ENCODE data around the gene RBBP8.

RBBP8 gene

DNA sequence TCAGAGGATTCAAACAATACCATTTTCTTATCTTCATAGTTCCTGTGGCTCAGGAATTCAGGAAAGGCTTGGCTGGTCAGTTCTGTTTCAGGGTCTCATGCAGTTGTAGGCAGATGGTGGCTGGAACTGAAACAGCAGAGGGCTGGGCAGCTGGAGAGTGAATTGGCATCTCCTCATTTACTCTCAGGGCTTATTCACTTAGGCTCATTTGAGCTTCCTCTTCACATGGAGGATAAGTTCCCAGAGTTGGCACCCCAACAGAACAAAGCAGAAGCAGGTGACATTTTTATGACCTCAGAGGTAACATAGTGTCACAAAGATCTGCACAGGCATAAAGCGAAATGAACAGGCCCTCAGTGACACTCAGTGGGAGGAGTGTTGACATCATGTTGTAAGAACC, 66.1 kb downstream of the RBBP8 start:
- no peak for DNase-seq (ENCODE audit: low read depth)

DNA sequence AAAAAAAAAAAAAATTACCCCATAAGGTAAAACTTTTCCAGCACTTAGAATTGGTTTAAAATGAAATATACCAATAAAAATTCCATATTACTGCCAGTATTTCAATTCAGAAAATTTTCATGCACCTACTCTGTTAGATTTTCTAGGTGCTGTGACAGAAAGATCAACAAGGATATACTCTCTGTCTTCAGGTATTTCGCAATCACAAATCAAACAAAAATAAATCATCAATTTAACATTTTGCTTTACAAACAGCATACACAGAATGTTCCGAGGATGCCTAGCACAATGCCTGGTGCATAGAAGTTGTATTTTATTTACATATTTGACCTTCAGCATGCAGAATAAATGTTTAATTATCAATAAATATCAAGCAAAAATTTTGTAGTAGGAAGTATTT, 66.5 kb downstream of the RBBP8 start:
- DNase-seq (ENCODE audit: low read depth), result no peak

DNA sequence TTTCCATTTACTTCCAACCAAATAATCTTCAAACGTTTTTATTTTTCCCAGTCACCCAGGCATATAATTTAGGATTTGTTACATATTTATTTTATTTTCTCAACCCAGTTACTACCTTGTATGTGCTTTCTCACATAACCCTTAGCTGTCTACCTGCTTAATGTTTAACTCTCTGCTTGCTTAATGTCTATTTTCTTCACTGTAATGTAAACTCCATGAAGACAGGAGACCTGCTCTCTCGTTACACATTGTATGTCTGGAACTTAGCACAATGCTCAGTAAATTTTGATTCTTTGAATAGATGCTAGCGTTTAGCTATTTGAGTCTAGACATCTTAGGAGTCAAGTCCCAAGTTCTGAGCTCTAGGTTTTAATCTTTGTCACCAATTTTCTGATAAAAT, 70.2 kb downstream of the RBBP8 start:
- DNase-seq (ENCODE audit: low read depth), result no peak

DNA sequence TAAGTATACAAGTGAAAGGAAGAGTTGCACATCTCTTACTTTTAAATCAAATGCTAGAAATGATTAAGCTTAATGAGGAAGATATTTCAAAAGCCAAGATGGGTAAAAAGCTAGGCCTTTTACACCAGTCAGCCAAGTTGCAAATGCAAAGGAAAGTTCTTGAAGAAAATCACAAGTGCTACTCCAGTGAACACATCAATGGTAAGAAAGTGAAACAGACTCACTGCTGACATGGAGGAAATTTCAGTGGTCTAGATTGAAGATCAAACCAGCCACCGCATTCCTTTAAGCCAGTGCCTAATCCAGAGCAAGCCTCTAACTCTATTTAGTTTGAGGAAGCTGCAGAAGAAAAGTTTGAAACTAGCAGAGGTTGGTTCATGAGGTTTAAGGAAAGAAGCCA, 79.1 kb downstream of the RBBP8 start:
- no peak for DNase-seq (ENCODE audit: low read depth)

DNA sequence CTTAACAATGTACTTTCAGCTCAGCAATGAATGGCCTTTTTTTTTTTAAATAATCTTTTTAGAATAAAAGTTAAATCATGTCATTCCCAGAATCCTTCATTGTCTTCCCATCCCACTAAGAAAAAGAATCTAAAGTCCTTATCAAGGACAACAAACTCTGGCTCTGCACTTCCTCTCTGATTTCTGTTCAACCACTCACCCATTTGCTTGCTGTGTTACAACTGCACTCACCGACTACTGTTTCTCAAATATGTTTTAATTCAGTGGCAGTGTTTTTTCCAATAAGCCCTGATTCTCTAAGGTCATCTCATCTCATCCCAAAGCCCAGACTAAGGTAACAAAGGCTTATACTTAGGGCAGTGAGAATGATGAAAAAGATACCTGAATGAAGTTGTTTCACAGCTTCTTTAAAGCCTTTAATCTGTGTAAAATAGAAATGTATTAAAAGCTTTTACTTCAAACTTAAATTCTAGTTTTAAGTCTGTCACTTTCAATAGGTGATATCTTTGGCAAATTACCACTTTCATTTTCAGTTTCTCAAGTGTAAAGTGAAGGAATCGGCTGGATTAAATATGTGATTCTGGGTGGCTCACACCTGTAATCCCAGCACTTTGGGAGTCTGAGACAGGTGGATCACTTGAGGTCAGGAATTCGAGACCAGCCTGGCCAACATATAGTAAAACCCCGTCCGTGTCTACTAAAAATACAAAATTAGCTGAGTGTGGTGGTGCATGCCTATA, 87.6 kb downstream of the RBBP8 start:
- DNase-seq (ENCODE audit: low read depth), result no peak

DNA sequence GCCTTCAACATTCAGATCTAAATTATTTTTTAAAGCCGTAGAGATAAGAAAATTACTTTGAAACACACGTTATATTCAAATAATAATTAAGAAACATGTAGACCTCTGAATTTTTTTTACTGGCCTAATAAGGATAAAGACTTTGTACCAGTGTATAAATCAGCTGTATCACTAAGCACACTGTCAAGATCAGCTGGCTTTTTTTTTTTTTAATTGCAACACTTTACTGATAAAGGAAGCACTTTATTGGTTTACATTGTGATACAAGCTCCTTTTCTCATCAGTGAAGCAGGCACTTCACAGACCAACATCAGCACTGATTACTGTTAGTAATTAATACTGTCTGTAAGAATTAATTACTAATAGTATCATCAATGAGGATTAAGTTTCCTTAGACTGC, 88.5 kb downstream of the RBBP8 start:
- DNase-seq (ENCODE audit: low read depth), result no peak

DNA sequence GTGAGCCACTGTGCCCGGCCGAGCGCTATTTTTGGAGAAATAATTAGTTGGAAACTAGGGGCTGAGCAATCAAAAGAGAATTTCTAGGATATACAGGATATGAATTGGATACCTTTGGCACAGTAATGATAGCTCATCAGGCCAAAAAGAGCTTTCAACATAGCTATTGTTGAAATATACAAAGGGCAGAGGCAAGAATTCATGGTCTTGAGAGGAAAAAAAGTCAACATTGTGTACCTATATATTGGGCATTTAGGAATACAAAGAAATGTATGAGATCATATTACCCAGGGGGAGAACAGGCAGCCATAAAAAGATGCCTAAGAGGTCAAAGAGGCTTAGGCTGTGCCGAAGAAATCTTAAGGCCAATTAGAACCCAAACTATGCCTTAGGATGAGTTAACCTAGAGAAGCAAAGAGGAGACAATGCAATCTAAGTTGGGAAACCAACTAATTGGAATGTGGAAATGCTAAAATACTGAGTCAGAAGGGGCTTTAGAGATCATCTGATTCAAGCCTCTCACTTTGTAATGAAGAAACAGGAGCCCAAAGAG, 99.0 kb downstream of the RBBP8 start:
- peak; percentile 94 for DNase-seq (ENCODE audit: low read depth)

DNA sequence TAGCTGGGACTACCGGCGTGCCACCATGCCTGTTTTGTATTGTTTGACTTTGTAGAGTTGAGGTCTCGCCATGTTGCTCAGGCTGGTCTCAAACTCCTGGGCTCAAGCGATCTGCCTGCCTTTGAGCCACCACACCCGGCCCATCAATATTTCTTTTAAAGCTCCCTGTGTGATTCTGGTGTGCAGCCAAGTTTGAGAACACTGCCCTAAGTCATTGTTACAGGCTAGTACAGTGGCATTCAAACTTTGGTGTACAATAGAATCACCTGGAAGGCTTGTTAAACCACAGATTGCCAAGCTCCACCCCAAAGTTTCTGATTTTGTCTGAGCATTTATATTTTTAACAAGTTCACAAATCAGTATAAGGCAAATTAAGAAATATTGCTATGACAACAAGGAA, 99.9 kb downstream of the RBBP8 start:
- no peak for DNase-seq (ENCODE audit: low read depth)

DNA sequence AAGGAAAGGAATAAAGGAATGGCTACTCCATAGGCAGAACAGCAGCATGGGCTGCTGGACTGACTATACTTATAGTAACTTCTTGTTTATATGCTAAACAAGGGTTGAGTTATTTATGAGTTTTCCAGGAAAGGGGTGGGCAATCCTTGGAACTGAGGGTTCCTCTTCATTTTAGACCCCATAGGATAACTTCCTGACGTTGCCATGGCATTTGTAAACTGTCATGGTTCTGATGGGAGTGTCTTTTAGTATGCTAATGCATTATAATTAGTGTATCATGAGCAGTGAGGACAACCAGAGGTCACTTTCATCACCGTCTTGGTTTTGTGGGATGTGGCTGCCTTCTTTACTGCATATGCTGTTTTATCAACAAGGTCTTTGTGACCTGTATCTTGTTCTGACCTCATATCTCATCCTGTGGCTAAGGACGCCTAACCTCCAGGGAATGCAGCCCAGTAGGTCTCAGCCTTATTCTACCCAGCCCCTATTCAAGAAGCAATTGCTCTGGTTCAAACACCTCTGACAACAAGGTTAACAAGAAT, 103.6 kb downstream of the RBBP8 start:
- no peak for DNase-seq (ENCODE audit: low read depth)

DNA sequence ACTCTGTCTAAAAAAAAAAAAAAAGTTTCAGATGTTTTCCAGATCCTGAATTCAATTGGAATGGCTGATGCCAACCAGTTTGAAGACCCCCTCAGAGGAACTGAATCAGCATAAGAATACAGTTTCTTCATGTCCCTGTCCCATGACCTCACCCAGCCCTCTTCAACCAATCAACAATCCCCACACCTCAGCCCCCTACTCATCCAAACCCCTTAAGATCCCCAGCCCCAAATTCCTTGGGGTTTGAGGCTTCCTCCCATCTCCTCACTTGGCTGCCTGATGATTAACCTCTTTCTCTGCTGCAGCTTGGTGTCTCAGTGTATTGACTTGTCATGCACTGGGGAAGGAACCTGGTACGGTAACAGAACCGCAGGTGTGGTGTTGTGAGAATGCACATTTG, 104.5 kb downstream of the RBBP8 start:
- no peak for DNase-seq (ENCODE audit: low read depth)

DNA sequence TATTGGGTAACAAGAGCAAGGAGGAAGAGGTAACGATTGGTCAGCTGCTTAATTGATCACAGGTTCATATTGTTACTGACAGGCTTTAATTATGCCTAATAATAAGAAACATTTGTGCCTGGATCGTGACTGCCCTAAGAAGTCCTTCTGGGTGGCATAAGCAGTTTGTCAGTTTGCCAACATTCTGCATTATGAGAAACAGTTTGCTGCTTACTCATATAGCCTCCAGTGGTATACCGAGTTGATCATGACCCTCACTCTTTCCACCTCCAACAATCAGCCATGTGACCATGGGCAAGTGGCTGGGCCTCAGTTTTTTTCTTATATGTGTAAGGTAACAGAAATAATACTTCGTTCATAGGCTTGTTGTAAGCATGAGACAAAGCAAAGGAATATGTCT, 105.6 kb downstream of the RBBP8 start:
- DNase-seq (ENCODE audit: low read depth), result peak; percentile 66

DNA sequence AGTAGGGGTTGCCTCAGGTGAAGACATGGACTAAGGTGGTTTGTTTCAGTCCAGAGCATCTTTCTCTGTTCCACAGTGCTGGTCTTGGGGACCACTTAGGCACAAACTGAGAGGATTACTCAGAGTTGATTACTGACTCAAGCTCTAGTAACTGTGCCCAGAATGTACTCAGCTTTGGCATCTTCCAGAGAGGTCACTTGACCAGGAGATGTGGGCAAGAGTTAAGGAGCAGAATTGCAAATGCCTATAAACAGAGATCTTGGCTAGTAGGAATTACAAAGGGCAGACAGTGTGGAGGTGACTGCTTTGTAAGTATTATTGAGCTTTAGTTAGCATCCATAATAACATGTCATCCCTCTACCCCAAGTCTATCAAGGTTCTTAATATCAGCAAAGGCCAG, 109.0 kb downstream of the RBBP8 start:
- DNase-seq (ENCODE audit: low read depth), result no peak

DNA sequence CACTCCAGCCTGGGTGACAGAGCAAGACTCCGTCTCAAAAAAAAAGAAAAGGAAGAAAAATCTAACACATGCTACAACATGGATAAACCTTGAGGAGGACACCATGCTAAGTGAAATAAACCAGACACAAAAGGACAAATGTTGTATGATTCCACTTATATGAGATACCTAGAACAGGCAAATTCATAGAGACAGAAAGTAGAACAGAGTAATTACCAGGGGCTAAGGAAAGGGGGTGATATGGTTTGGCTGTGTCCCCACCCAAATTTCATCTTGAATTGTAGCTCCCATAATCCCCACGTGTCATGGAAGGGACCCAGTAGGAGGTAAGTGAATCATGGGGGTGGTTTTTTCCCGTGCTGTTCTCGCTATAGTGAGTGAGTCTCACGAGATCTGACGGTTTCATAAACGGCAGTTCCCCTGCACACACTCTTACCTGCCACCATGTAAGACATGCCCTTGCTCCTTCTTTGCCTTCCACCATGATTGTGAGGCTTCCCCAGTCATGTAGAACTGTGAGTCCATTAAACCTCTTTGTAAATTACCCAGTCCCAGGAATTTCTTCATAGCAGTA, 110.8 kb downstream of the RBBP8 start:
- DNase-seq (ENCODE audit: low read depth), result no peak

DNA sequence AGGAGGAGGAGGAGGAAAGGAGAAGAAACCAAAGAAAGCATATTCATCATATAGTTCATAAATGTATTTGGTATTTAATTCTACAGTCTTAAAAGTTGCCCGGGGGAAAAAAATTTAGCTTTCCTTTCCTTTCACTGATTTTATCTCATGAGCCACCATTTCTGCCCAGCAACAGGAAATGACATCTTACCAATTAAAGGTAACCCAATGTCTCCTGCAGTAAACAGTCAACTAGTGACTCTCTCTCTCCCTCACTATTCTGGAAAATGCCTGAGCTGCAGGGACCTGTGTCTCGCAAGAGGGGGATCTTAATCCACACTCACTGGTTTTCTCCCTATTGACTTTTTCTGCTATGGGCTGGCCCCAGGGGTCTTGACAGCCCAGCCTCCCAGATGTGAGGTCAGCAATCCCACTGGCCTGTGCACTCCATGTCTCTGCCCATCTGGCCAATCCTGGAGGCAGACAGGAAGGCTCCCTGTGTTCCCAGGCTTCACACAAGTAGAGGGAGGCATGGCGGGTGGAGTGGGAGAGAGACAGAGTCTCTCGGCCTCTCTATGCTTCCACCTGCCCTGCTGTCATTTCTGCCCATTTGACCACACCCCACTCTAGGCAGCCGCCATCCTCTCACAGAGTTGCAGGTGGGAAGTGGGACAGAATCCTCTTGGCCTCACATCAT, 116.7 kb downstream of the RBBP8 start:
- no peak for DNase-seq (ENCODE audit: low read depth)

DNA sequence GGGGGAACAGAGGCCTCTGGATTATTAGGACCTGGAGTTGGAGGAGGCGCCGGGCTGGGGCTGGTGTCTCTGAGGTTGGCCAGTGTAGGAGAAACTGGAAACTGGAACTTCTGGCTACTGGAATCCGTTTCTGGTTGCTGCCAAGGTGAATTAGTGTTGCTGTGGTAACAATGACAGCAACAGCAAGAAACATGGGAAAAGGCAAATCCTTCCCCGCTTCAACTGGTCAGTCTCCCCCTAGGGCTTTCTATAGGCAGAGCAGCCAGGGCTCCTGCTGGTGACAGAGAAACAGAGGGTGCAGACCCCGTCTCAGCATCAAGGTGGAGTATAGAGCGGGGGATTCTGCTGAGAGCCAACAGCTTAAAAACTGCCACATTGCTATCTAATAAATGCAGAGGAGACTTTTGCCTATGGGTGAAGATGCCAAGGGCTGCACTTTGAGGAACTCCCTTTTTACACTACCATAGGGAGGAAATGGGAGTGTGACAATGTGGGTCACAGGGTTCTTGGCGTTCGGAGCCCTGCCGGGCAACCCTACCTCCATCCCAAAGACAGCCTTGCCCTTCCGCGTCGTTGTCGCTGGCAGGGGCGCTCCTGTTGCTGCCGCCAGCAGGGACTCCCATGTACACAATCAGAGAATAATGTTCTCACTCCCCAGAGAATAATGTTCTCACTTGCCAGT, 120.8 kb downstream of the RBBP8 start:
- DNase-seq (ENCODE audit: low read depth), result no peak

DNA sequence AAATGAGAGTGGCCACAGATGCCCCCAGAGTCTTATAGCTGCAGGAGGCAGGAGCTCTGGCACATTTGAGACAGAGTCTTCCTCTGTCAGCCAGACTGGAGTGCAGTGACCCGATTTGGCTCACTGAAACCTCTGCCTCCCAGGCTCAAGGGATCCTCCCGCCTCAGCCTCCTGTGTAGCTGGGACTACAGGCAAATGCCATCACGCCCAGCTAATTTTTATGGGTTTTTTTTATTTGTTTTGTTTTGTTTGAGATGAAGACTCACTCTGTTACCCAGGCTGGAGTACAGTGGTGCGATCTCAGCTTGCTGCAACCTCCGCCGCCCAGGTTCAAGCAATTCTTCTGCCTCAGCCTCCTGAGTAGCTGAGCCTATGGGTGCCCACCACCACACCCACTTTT, 121.4 kb downstream of the RBBP8 start:
- no peak for DNase-seq (ENCODE audit: low read depth)

DNA sequence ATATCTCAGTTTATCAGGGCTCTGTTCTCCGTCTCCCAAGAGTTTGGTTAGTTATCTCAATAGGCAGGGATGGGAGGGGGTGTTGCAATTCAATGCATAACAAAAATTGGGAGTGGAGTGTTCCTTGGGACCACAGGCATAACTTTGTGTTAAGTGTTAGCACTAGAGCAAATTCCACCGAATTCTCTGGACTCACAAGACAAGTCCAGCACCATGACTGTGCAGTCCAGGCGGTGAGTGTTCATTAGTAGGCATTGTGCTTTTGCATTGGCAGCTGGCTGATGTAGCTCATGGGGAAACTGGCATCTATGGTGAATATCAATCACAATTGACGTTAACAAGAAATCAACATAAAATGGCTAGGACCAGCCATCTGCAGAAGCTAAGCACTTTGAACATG, 123.2 kb downstream of the RBBP8 start:
- DNase-seq (ENCODE audit: low read depth), result no peak

DNA sequence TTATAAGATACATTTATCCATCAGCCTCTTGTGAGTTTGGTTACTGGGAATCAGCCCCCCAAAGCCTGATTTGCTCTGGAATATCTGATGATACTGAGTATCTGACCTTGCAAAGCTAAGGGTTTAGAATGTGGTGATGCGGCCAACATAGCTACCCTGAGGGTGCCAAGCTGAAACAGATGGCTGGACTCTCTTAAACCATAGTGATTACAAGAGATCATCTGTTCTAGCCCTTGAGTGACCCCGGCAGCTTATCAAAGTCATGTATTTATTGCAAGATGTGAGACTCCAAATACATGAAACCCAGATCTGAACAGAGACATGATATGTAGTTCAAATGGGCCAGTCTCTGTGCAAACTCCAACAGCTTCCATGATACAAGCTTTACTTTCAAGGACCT, 124.0 kb downstream of the RBBP8 start:
- DNase-seq (ENCODE audit: low read depth), result no peak

DNA sequence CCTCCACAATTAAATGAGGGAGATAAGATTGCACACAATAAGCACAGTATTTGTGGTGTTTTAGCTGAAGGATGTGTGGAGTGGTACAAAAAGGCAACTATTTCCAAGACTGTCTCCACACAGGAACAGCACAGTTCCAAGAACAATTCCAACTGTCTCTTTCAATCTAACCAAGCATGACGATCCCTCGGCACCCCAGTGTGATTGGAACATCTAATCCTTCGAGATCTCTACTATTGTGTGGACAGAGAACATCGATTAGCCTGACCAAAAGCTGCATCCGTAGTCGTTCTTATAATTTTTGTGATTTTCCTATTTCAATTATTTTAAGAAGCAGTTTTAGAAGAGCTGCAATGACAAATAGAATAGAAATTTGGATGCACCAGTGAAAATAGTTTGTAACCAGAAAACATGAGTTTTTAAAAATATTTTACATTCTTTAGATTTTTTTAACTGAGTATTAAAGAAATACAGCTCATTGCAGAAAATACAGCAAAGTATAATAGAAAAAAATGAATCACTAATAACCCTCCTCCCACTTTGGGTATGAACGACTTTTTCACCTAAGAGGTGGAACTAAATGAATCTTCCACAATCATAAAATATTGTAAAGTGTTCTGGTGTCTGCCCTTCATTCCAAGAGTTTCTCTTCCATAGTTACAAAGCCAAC, 125.8 kb downstream of the RBBP8 start:
- no peak for DNase-seq (ENCODE audit: low read depth)

DNA sequence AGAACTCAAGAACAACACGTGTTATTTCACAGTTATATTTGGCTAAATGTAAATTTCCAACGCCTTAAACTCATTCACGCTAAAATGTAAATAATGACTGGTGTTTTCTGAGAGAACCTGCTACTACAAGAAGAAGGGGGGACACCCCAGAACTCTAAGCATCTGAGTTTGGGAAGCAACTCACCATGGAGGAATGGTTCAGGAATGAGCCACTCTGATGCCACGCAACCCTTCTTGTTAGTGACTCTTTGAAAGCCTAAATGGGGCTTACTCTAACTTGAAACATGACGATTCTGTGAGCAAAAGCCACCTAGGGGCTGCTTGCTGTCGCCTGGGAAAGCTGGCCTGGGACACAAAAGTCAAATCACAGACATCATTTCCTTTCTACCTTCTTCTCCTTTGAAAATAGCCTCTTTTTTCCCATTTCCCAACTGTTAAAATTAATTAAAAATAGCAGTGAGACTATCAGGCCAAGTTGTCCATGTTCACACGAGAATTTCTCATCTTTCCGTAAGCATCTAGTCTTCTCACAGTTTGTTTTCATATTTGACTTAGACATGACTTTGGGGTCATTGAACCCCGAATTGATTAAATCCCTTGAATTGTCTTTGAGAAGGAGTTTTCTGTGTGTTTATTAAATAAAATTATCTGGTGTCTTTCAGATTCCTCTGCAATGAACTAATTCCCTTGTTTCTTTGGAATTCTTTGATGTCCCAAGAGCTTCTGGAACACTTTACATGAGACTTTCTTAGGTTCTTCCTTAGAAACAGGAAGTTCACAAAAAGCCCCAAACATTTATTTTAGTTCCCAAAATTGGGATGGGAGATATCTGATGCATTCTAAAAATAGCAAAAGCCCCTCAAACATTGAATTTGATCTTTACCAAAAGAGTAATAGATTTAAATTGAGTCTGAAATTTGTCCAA, 126.7 kb downstream of the RBBP8 start:
- no peak for DNase-seq (ENCODE audit: low read depth)

DNA sequence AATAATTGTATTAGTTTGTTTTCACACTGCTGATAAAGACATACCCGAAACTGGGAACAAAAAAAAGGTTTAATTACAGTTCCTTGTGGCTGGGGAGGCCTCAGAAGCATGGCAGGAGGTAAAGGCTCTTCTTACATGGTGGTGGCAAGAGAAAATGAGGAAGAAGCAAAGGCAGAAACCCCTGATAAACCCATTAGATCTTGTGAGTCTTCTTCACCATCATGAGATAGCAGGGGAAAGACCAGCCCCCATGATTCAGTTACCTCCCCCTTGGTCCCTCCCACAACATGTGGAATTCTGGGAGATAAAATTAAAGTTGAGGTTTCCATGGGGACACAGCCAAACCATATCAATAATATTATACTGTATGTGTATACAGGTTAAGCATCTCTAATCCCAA, 128.9 kb downstream of the RBBP8 start:
- DNase-seq (ENCODE audit: low read depth), result no peak

Data from HS-5 (cell line).